Osteocyte (in vitro differentiated cells): ENCODE data around the gene NUDT22. TPM values are rescaled to one million over a fixed set of nuclear protein-coding genes. Genes with fewer than 3 reads are reported as not detected.
A peak's percentile ranks its signal among the peaks of the same experiment; 100 is the strongest.

Experiments used
- DNase-seq: peaks from one replicate; pipeline ENCODE4 v3.0.0; 2021; ENCODE audit warnings: mixed read lengths; ENCODE audit not compliant: unreplicated experiment; ENCODE audit errors: extremely low spot score
- H3K27ac Mint-ChIP-seq: one replicate; pipeline ENCODE4 v1.8.0; 2021; ENCODE audit warnings: mild to moderate bottlenecking, mixed read lengths; ENCODE audit not compliant: unreplicated experiment
- H3K27me3 Mint-ChIP-seq: one replicate; pipeline ENCODE4 v1.8.0; 2021; ENCODE audit warnings: mixed read lengths; ENCODE audit not compliant: unreplicated experiment
- H3K36me3 Mint-ChIP-seq: one replicate; pipeline ENCODE4 v1.8.0; 2021; ENCODE audit warnings: mixed read lengths; ENCODE audit not compliant: unreplicated experiment
- H3K4me1 Mint-ChIP-seq: one replicate; pipeline ENCODE4 v1.8.0; 2021; ENCODE audit warnings: mixed read lengths; ENCODE audit not compliant: unreplicated experiment
- H3K4me3 Mint-ChIP-seq: one replicate; pipeline ENCODE4 v1.8.0; 2021; ENCODE audit warnings: mild to moderate bottlenecking, moderate library complexity, mixed read lengths; ENCODE audit not compliant: unreplicated experiment
- H3K9me3 Mint-ChIP-seq: one replicate; pipeline ENCODE4 v1.8.0; 2021; ENCODE audit warnings: mixed read lengths; ENCODE audit not compliant: unreplicated experiment
- CTCF ChIP-seq: fragments of 200-600 bp; sonication (generic); IDR thresholded peaks from 2 replicates; pipeline ENCODE4 v1.5.0; 2021; ENCODE audit warnings: antibody characterized with exemption, mild to moderate bottlenecking, moderate library complexity
- total RNA-seq: library from RNA; stranded (reverse); gene quantifications from 2 replicates; pipeline ENCODE4 v1.2.1, GENCODE V29; 2021

NUDT22 gene
- total RNA-seq, 1 donor from 2014 or later: 46.8 TPM

- H3K4me1 Mint-ChIP-seq: peaks cover 35% of the 10 kb centered on the region
- no peaks in the 10 kb centered on the region for H3K9me3 Mint-ChIP-seq
- H3K27me3 Mint-ChIP-seq: no peaks in the 10 kb centered on the region
- H3K4me3 Mint-ChIP-seq: peak within 1 kb of the TSS; percentile 94
- H3K36me3 Mint-ChIP-seq: peaks cover 3% of the 10 kb centered on the region
- DNase-seq: peak; percentile 100
- H3K27ac Mint-ChIP-seq: peak within 1 kb of the TSS; percentile 99
- peak; percentile 47 for TF ChIP-seq CTCF
These were observed 40.2 kb upstream of the NUDT22 start, which contains the start of gene STIP1 for GRCh38 chr11:64185693-64186491. TSS of gene STIP1 (plus strand) at chr11:64186171. CDS start at chr11:64186262, 91 bp downstream.

GRCh38 chr11:64186492-64187165, 39.4 kb upstream of the NUDT22 start:
- H3K27ac Mint-ChIP-seq: no peak overlapping the region
- no peak for DNase-seq
- H3K4me3 Mint-ChIP-seq: no peak overlapping the region
- H3K36me3 Mint-ChIP-seq: peaks cover 3% of the 10 kb centered on the region
- peaks cover 27% of the 10 kb centered on the region for H3K4me1 Mint-ChIP-seq
- TF ChIP-seq CTCF: no peak
- no peaks in the 10 kb centered on the region for H3K27me3 Mint-ChIP-seq
- H3K9me3 Mint-ChIP-seq: no peaks in the 10 kb centered on the region

- no peaks in the 10 kb centered on the region for H3K9me3 Mint-ChIP-seq
- H3K4me1 Mint-ChIP-seq: peaks cover 3% of the 10 kb centered on the region
- no peak for DNase-seq
- no peak overlapping the region for H3K4me3 Mint-ChIP-seq
- H3K36me3 Mint-ChIP-seq: peaks cover 31% of the 10 kb centered on the region
- no peak for TF ChIP-seq CTCF
- H3K27me3 Mint-ChIP-seq: no peaks in the 10 kb centered on the region
- H3K27ac Mint-ChIP-seq: no peak overlapping the region
These were observed 33.6 kb upstream of the NUDT22 start for GRCh38 chr11:64192434-64192833.

- no peak overlapping the region for H3K4me3 Mint-ChIP-seq
- no peaks in the 10 kb centered on the region for H3K4me1 Mint-ChIP-seq
- DNase-seq: no peak
- peaks cover 51% of the 10 kb centered on the region for H3K36me3 Mint-ChIP-seq
- H3K9me3 Mint-ChIP-seq: no peaks in the 10 kb centered on the region
- H3K27ac Mint-ChIP-seq: no peak overlapping the region
- no peak for TF ChIP-seq CTCF
- no peaks in the 10 kb centered on the region for H3K27me3 Mint-ChIP-seq
These were observed 29.4 kb upstream of the NUDT22 start for GRCh38 chr11:64196626-64197025.

GRCh38 chr11:64198511-64198910, 27.6 kb upstream of the NUDT22 start:
- no peak for DNase-seq
- no peaks in the 10 kb centered on the region for H3K27me3 Mint-ChIP-seq
- H3K4me1 Mint-ChIP-seq: no peaks in the 10 kb centered on the region
- no peak overlapping the region for H3K4me3 Mint-ChIP-seq
- no peak overlapping the region for H3K27ac Mint-ChIP-seq
- H3K9me3 Mint-ChIP-seq: no peaks in the 10 kb centered on the region
- peaks cover 60% of the 10 kb centered on the region for H3K36me3 Mint-ChIP-seq
- no peak for TF ChIP-seq CTCF
